C4-2B (cell line): ENCODE measurements around the gene LGI2.
A peak's percentile ranks its signal among the peaks of the same experiment; 100 is the strongest.
"Not testable (repeated sequence)": the region's sequence is repeated elsewhere in the genome, so short reads cannot be mapped to it uniquely, and the experiment has no call there.

ENCODE experiments used
- H3K27ac ChIP-seq: fragments of 450-650 bp; 2 replicates; pipeline ENCODE4 v1.5.1; 2017
- CTCF ChIP-seq: fragments of 450-650 bp; conservative IDR thresholded peaks from 2 replicates; pipeline ENCODE4 v1.5.1; 2017; ENCODE audit warnings: mild to moderate bottlenecking
- ZFX ChIP-seq: fragments of 450-650 bp; IDR thresholded peaks from 2 replicates; pipeline ENCODE4 v1.6.1; 2017

LGI2 gene

GRCh38 chr4:25021216-25021615 lies 9.5 kb downstream of the LGI2 start:
- TF ChIP-seq CTCF (no peak), ZFX (no peak)
- peak overlapping the region; percentile 70 for H3K27ac ChIP-seq

GRCh38 chr4:25020236-25020635 lies 10.5 kb downstream of the LGI2 start:
- TF ChIP-seq CTCF (no peak), ZFX (no peak)
- no peak overlapping the region for H3K27ac ChIP-seq

GRCh38 chr4:25019501-25019900 lies 11.2 kb downstream of the LGI2 start:
- no peak for TF ChIP-seq ZFX
- TF ChIP-seq CTCF, result no peak
- no peak overlapping the region for H3K27ac ChIP-seq

GRCh38 chr4:25015012-25015411 lies 15.7 kb downstream of the LGI2 start:
- TF ChIP-seq ZFX (no peak), CTCF (no peak)
- no peak overlapping the region for H3K27ac ChIP-seq

GRCh38 chr4:25014662-25014983 lies 16.1 kb downstream of the LGI2 start:
- H3K27ac ChIP-seq, result not testable (repeated sequence)

GRCh38 chr4:25013756-25014661 lies 16.7 kb downstream of the LGI2 start:
- no peak overlapping the region for H3K27ac ChIP-seq
- TF ChIP-seq CTCF (no peak), ZFX (no peak)

- no peak for TF ChIP-seq ZFX
- no peak for TF ChIP-seq CTCF
- H3K27ac ChIP-seq, result no peak overlapping the region
These were observed 18.1 kb downstream of the LGI2 start for GRCh38 chr4:25012655-25013054.
